Suprapubic skin (tissue), 3 donors: ENCODE results near the gene SPAG7.

ENCODE experiments used
- POLR2AphosphoS5 ChIP-seq, 3 donors: sonication (generic); formaldehyde crosslinking; IDR thresholded peaks; one replicate each; pipeline ENCODE4 v1.6.1; 2017; ENCODE audit warnings: antibody characterized with exemption in 3 of 3
- TF ChIP-seq, protein P1 (sequence below), 2 donors: fragments of 200-600 bp in 1 of 2; fragments of 450-650 bp in 1 of 2; sonication (generic) in 1 of 2; IDR thresholded peaks; one replicate each; pipeline ENCODE4 v1.5.1; 2016 to 2019; ENCODE audit warnings: antibody characterized with exemption in 2 of 2, mild to moderate bottlenecking in 1 of 2, moderate library complexity in 1 of 2

DNA sequence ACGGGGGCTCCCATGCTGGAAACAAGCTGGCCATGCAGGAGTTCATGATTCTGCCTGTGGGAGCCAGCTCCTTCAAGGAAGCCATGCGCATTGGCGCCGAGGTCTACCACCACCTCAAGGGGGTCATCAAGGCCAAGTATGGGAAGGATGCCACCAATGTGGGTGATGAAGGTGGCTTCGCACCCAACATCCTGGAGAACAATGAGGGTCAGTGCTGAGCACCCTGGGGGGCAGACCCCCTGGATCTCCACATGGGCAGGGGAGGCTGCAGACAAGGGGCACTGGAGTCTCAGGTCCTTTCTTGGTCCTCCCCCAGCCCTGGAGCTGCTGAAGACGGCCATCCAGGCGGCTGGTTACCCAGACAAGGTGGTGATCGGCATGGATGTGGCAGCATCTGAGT lies 12.5 kb downstream of the SPAG7 start:
- no peak for TF ChIP-seq POLR2AphosphoS5 (IDR thresholded peaks at IDR 0.05)
- TF ChIP-seq, protein P1, sequence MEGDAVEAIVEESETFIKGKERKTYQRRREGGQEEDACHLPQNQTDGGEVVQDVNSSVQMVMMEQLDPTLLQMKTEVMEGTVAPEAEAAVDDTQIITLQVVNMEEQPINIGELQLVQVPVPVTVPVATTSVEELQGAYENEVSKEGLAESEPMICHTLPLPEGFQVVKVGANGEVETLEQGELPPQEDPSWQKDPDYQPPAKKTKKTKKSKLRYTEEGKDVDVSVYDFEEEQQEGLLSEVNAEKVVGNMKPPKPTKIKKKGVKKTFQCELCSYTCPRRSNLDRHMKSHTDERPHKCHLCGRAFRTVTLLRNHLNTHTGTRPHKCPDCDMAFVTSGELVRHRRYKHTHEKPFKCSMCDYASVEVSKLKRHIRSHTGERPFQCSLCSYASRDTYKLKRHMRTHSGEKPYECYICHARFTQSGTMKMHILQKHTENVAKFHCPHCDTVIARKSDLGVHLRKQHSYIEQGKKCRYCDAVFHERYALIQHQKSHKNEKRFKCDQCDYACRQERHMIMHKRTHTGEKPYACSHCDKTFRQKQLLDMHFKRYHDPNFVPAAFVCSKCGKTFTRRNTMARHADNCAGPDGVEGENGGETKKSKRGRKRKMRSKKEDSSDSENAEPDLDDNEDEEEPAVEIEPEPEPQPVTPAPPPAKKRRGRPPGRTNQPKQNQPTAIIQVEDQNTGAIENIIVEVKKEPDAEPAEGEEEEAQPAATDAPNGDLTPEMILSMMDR (IDR thresholded peaks at IDR 0.05), result no peak
